Heart right ventricle (tissue), 16 donors: ENCODE results near the gene SMARCD1. TPM values are rescaled to one million over a fixed set of nuclear protein-coding genes. Genes with fewer than 3 reads are reported as not detected.

Source experiments
- ATAC-seq, 8 donors: fragments of 200-7000 bp; cut with Tn5 transposase; one replicate each; pipeline ENCODE4 v1.9.1; 2020; ENCODE audit warnings: mild to moderate bottlenecking in 8 of 8, moderate library complexity in 8 of 8, moderate number of reproducible peaks in 1 of 8
- DNase-seq, 2 donors: peaks; one replicate each; pipeline ENCODE4 v3.0.0-alpha.2; 2020
- H3K27ac ChIP-seq, 10 donors: fragments of 200-600 bp; sonication (generic) in 2 of 10; one replicate each; pipeline versions ENCODE4 v1.5.0 to v1.8.0; 2020 to 2022; ENCODE audit warnings: mild to moderate bottlenecking in 3 of 10
- H3K27me3 ChIP-seq, 7 donors: fragments of 200-600 bp; one replicate each; pipeline ENCODE4 v1.8.0; 2021 to 2022; ENCODE audit warnings: mild to moderate bottlenecking in 2 of 7
- H3K36me3 ChIP-seq, 9 donors: fragments of 200-600 bp; sonication (generic) in 1 of 9; one replicate each; pipeline versions ENCODE4 v1.5.0 to v1.8.0; 2020 to 2022; ENCODE audit warnings: mild to moderate bottlenecking in 2 of 9
- H3K4me1 ChIP-seq, 9 donors: fragments of 200-600 bp; sonication (generic) in 1 of 9; one replicate each; pipeline versions ENCODE4 v1.5.0 to v1.8.0; 2020 to 2022; ENCODE audit warnings: mild to moderate bottlenecking in 4 of 9
- H3K4me3 ChIP-seq, 10 donors: fragments of 200-600 bp; sonication (generic) in 2 of 10; one replicate each; pipeline versions ENCODE4 v1.5.0 to v1.8.0; 2020 to 2022; ENCODE audit warnings: mild to moderate bottlenecking in 7 of 10, moderate library complexity in 2 of 10
- H3K9me3 ChIP-seq, 11 donors: fragments of 200-600 bp in 10 of 11; sonication (generic) in 2 of 11; one replicate each; pipeline versions ENCODE4 v1.5.0 to v1.8.0; 2013 to 2022; ENCODE audit warnings: mild to moderate bottlenecking in 2 of 11, control low read depth in 1 of 11, moderate library complexity in 1 of 11
- CTCF ChIP-seq, 9 donors: fragments of 200-600 bp; sonication (generic) in 2 of 9; IDR thresholded peaks; one replicate each; pipeline versions ENCODE4 v1.5.0 to v1.8.0; 2021 to 2022; ENCODE audit warnings: antibody characterized with exemption in 9 of 9, mild to moderate bottlenecking in 5 of 9, moderate library complexity in 1 of 9
- WGBS, 2 donors: extraction: QIAGEN DNeasy Blood & Tissue Kit; methylation state at CpG; one replicate each; pipeline ENCODE4 v1.1.7; 2013; ENCODE audit warnings: inconsistent platforms in 1 of 2; 5-methylcytosine and 5-hydroxymethylcytosine counted together
- intact Hi-C, 10 donors: fragments of 100-400 bp; cut with DNase I; formaldehyde crosslinking; loops; one replicate each; pipeline versions ENCODE4 v1.11.1 to v1.14.2; 2022
- polyA plus RNA-seq, 2 donors: library from polyadenylated mRNA; stranded (reverse); fragments of 200-250 nt; gene quantifications; one replicate each; pipeline ENCODE4 v1.2.3, GENCODE V29; 2013
- total RNA-seq, 10 donors: library from RNA; stranded (reverse); fragmentation: NEBNext Ultra II Directional in 3 of 10; extraction: Animal tissue kit (Norgen Biotek cat#: 25700) in 3 of 10; gene quantifications; one replicate each; pipeline versions ENCODE4 v1.2.1 to v1.2.4, GENCODE V29; 2021 to 2023
- donor health status: Arrhythmogenic right ventricular cardiomyopathy.
- donor health status: ischemic (EF 13 %, LVEDD 7.1; RV severe dilation, severe dysfunction).
- donor health status: healthy with polysubstance abuse.
- donor health status: DM: no; HTN: yes; CAD: no.
- donor health status: DM: no; HTN: no; CAD: no.
- donor health status: ischemic (EF 25% LVEDD 6.9; RV normal size, moderate dysfunction).
- donor health status: ischemic (EF 25% LVEDD 5.7; RV mildly dilated, moderate dysfunction).
- donor health status: healthy.
- donor health status: DM: yes; HTN: yes; CAD: no.
- donor health status: Ischemic cardiomyopathy.
- donor health status: ischemic (EF 35%, LVEDD 5.7; RV mildly dilated, moderate dysfunction).
- donor health status: nonischemic (EF 11% LVEDD 7.7; RV severe dilation, severe dysfunction).
- donor health status: DM: yes; HTN: yes; CAD: no.
- donor health status: PGD.
- donor health status: ischemic (EF 29% LVEDD 5.4; RV normal size, mild dysfunction).
- donor health status: nonischemic (EF 23%, LVEDD 6.1; RV moderate dilation, normal function).

SMARCD1 gene
- total and polyA plus RNA-seq, 12 donors = 12.0 to 24.0 (median 16.0) TPM

- Histone ChIP-seq H3K27ac (no peak overlapping the region), H3K36me3 (no peaks in the 10 kb centered on the region), H3K27me3 (peaks cover 0 to 16% (median 4%) of the 10 kb centered on the region in 7 donors), H3K4me3 (peak overlapping the region in 8 of 10 donors; percentile 24 to 46 (median 40)), H3K4me1 (peaks cover 0 to 18% (median 12%) of the 10 kb centered on the region in 9 donors), H3K9me3 (no peaks in the 10 kb centered on the region)
- peak in 3 of 8 donors; percentile 4 to 29 (median 17) for ATAC-seq
- intact Hi-C loops = loop anchor here in 7 of 10 donors (5.0 to 10.0 kb wide), 3 partner anchors 183 to 275 kb away; no protein-coding TSS in a partner anchor
- WGBS, 2 donors = 76 to 80% methylated on average over 3 of the region's 3 CpGs
- no peak for DNase-seq
- no peak for TF ChIP-seq CTCF (IDR thresholded peaks at IDR 0.05)
Measured at GRCh38 chr12:50050119-50050385, 35.1 kb upstream of the SMARCD1 start.

- Histone ChIP-seq H3K27me3 (peaks cover 0 to 19% (median 4%) of the 10 kb centered on the region in 7 donors), H3K4me1 (peaks cover 0 to 18% (median 12%) of the 10 kb centered on the region in 9 donors), H3K4me3 (peak overlapping the region in 9 of 10 donors; percentile 10 to 46 (median 39)), H3K9me3 (no peaks in the 10 kb centered on the region), H3K27ac (peak overlapping the region in 2 of 10 donors; percentile 4 to 52), H3K36me3 (no peaks in the 10 kb centered on the region)
- WGBS, 2 donors = 4 to 7% methylated on average over 37 of the region's 37 CpGs
- intact Hi-C loops = loop anchor here in 7 of 10 donors (5.0 to 10.0 kb wide), 3 partner anchors 183 to 276 kb away; no protein-coding TSS in a partner anchor
- ATAC-seq (peak; percentile 68 to 90 (median 78)), DNase-seq (peak; percentile 41 to 73)
- TF ChIP-seq CTCF (IDR thresholded peaks at IDR 0.05) = no peak
Measured at GRCh38 chr12:50050410-50051098, 34.6 kb upstream of the SMARCD1 start.

- Histone ChIP-seq H3K4me1 (peaks cover 0 to 25% (median 19%) of the 10 kb centered on the region in 9 donors), H3K4me3 (peak overlapping the region in 3 of 10 donors; percentile 44 to 46 (median 45)), H3K36me3 (no peaks in the 10 kb centered on the region), H3K9me3 (no peaks in the 10 kb centered on the region), H3K27me3 (peaks cover 0 to 26% (median 7%) of the 10 kb centered on the region in 7 donors), H3K27ac (peak overlapping the region in 2 of 10 donors; percentile 4 to 52)
- WGBS, 2 donors = 62 to 67% methylated on average over 14 of the region's 14 CpGs
- ATAC-seq (peak in 4 of 8 donors; percentile 6 to 16 (median 10)), DNase-seq (no peak)
- intact Hi-C loops = loop anchor here in 7 of 10 donors (5.0 to 10.0 kb wide), 3 partner anchors 184 to 276 kb away; no protein-coding TSS in a partner anchor
- TF ChIP-seq CTCF (IDR thresholded peaks at IDR 0.05) = no peak
Measured at GRCh38 chr12:50051101-50051806, 33.9 kb upstream of the SMARCD1 start.

GRCh38 chr12:50052544-50052943 is 32.6 kb upstream of the SMARCD1 start:
- ATAC-seq (no peak), DNase-seq (no peak)
- no peak for TF ChIP-seq CTCF (IDR thresholded peaks at IDR 0.05)
- Histone ChIP-seq H3K27me3 (peaks cover 0 to 39% (median 16%) of the 10 kb centered on the region in 7 donors), H3K9me3 (no peaks in the 10 kb centered on the region), H3K36me3 (no peaks in the 10 kb centered on the region), H3K4me3 (no peak overlapping the region), H3K27ac (no peak overlapping the region), H3K4me1 (peaks cover 0 to 36% (median 31%) of the 10 kb centered on the region in 9 donors)
- intact Hi-C loops = loop anchor here in 7 of 10 donors (5.0 to 10.0 kb wide), 3 partner anchors 185 to 278 kb away; no protein-coding TSS in a partner anchor
